GM15510 (cell line): Measurements from ENCODE around the gene RUNX2.

Experiments used
- POLR2A ChIP-seq: IDR thresholded peaks from 3 replicates; pipeline ENCODE4 v1.6.1; 2011; ENCODE audit warnings: borderline replicate concordance; ENCODE audit not compliant: insufficient read length; ENCODE audit errors: extremely low read depth

Gene RUNX2

DNA sequence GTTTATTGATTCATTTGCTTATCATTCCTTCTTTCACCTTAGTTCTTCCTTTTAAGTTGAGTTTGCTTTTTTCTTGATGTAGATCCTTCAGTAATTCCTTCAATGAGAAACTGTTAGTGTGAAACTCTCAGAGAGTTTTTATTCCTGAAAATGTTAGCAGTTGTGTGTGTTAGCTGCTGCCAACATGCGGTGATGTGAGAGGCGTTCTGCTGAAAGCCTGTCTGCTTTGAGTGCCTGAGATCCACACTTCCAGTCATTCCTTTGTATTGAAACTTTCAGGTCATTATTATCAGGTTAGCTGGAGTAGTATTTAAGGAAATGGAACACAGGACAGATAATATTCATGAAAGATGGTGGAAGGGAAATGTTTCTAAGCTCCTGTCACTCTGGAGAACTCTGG is 119.6 kb downstream of the RUNX2 start:
- no peak for TF ChIP-seq POLR2A

GRCh38 chr6:45448417-45449389 is 120.6 kb downstream of the RUNX2 start:
- no peak for TF ChIP-seq POLR2A

- TF ChIP-seq POLR2A, result no peak
Measured at GRCh38 chr6:45450132-45450531, 122.0 kb downstream of the RUNX2 start.

- TF ChIP-seq POLR2A, result no peak
Measured at GRCh38 chr6:45450831-45451230, 122.7 kb downstream of the RUNX2 start.

GRCh38 chr6:45454008-45454911 is 126.1 kb downstream of the RUNX2 start:
- no peak for TF ChIP-seq POLR2A

- no peak for TF ChIP-seq POLR2A
Measured at GRCh38 chr6:45455408-45455807, 127.3 kb downstream of the RUNX2 start.

DNA sequence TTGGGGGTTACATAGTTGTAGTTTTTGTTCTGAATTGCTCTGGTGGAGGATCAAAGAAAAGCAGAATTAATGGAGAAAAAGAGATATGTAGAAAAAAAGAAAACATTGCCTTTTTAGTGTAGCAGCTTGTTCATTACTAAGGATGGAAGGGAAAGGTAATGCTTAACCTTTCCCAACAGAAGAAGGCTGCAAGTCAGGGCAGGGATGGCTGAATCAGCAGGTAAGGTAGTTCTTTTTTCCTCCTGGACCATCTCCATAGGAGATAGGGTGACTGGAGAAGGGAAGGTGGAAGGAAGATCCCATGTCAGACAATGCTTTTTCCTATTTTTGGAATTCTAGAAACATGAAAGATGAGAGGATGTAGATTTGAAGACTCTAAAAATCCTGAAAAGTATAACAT is 129.0 kb downstream of the RUNX2 start:
- no peak for TF ChIP-seq POLR2A

DNA sequence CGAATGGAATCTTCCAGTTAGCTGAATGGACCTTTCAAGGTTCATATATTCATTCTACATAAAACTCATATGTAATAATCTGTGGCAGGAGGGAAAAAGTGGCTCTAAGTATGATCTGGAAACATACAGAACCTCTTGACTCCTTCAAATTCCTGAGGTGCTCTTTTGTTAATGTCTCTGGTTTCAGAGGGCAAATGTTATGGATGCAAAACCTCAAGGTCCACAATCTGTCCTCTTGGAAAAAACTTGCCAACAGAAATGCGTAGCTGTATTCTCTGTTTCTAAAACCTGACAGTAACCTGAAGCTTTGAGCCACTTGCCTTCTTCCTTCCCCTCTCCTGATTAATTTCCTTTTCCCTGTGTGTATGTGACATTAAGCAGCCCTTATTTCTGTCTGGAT is 130.5 kb downstream of the RUNX2 start:
- no peak for TF ChIP-seq POLR2A

DNA sequence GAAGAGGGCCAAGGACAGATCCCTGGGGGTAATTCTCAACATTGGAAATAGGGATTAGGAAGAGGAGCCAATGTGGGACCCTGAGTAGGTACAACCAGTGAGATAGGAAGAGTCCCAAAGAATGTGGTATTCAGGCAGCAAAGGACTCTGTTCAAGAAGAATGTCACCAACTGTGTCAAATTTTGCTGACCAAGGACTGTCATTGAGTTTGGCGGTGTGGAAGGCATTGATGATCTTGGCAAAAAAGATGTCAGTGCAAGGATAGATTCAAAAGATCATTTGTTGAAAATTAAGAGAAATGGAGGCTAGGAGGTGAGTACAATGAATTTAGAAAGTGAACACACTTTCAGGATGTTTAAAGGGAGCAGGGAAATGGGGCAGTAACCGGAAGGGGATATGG is 132.0 kb downstream of the RUNX2 start:
- no peak for TF ChIP-seq POLR2A

DNA sequence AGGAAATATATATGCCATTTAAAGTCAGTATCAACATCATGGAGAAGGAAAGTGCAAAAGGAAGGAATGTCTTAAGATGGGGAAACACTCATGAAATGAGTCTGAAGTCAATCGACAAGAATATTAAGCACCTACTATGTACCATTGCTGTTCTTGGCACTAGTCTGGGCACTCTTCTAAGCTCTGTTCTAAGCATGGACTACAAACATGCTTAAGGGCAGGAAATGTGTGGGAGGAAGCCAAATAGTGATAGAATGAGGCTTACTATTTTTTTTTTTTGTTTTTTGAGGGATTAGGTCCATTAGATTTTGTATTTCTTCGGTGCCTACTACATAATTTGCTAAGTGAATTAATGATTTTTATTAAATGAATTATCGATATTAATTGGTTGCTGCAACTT is 133.4 kb downstream of the RUNX2 start:
- no peak for TF ChIP-seq POLR2A

DNA sequence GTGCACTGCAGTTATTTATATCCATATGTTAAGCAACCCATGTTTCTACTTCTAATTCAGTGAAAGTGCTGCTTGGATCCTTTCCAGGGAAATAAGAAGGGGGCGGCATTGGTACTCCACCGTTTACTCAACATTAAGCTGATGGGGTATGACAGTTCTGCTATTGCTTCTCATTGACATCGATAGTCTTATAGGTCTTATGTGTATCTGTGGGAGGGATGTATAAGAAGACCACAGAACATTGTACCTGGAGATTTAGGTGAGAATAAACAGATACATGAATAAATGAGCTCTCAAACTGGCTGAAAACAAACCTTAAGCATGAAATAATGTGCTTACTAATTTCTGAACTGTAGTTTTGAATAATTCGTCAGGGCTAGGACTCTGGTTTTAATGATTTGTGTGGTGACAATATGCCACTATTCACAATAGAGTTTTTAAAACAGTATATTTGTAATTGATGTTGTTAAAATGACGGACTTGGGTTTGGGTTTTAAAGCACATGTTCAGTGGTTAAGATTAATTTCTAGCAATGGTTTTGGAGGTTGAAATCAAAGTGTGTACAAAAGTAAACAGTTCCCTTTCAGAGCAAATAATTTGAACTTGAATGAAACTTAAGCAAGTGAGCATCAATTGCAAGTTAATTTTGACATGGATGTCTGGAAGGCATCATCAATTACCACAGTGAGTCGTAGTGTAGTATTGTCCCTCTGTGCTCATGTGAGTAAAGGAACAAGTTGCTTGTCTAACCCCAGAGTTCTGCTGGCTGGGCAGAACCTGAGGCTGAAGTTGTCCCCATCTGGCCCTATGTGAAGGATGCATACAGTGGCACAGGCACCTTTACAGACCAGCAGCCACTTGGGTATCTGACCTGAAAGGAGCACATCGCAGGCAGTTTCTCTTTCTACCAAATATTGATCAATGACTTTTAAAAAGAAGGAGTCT is 134.3 kb downstream of the RUNX2 start:
- TF ChIP-seq POLR2A, result no peak

DNA sequence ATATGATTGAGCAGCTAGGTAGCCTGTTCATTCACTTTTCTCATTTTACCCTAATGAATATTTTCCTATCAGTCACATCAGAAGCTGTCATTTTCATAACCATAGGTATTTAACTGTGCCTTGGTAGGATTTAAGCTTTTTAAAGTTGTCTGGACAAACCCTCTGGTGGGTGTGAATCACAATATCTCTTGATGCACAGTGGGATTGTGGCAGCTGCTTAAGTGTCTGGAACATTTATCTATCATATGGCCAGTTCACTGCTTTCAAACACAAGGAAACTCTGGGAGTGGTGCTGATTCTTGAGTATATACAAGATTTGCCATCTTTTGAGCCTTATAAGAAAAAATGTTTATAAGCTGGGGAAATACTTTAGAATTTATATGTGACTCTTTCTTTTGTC is 136.6 kb downstream of the RUNX2 start:
- TF ChIP-seq POLR2A, result no peak

- TF ChIP-seq POLR2A, result no peak
Measured at GRCh38 chr6:45466686-45467085, 138.6 kb downstream of the RUNX2 start.

DNA sequence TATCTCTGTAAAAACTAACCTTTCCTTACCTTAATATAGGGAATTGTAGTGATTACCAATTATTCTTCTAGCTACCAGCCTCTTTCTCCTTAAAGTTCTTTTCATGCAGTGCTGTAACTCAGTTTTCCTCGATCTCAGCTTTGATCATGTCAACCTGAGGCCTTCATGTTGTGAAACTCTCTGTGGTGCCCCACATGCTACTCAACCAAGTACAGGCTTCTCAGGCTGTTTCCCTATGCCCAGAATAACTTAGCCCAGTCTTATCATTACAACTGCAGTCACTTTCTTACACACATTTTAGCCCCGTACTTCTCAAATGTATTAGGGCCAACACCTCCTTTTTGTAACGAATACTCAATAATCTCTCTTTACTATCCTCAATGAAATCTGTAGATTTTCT is 139.7 kb downstream of the RUNX2 start:
- TF ChIP-seq POLR2A, result no peak

DNA sequence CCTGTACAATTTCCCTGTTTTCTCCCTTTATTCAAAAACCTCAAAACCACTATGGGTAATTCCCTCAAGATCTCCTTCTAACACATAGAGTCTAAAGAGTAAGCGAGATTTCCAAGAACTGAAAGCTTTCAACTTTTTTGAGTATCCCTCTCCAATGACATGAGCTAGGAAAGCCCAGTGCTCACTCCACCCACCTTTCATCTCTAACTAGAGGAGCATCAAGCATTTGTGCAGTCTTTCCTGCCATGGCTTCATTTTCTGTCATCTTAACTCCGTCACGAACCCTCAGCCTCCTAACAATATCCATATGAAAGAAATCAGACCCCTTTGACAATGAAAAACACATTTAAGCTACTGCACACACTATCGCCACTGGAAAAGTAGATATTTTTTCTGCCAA is 141.5 kb downstream of the RUNX2 start:
- TF ChIP-seq POLR2A, result no peak

GRCh38 chr6:45470131-45470738 is 142.1 kb downstream of the RUNX2 start:
- no peak for TF ChIP-seq POLR2A
